CD4-positive, alpha-beta T cell treated with Interleukin-4 for 4 hours (primary cell): ENCODE measurements around the gene AUTS2.

Experiments
- DNase-seq: peaks from one replicate; pipeline ENCODE4 v3.0.0-alpha.2; 2020

Gene AUTS2

GRCh38 chr7:69827140-69827539 lies 228.9 kb downstream of the AUTS2 start:
- DNase-seq: no peak

- no peak for DNase-seq
These were observed 229.3 kb downstream of the AUTS2 start for GRCh38 chr7:69827558-69827957.

DNA sequence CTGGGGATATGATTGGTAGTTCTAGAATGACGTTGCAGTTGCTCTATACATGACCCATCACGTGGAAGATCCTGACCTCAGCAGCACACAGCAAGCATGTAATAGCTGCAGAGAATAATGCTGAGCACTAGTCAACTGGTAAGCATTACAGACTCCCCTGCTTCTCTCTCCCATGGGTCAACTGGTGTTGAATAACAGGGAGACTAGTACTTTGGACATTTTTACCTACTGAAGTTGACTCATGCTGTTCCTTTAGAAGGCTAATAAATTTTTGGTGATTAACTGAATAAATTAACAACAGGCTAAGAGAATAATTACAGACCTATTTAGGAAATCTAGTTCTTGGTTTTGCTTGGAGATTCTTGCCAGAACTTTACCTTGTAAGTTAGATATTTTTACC lies 234.1 kb downstream of the AUTS2 start:
- DNase-seq: no peak

GRCh38 chr7:69833964-69834363 lies 235.7 kb downstream of the AUTS2 start:
- no peak for DNase-seq

- no peak for DNase-seq
These were observed 238.4 kb downstream of the AUTS2 start for GRCh38 chr7:69836702-69837101.

DNA sequence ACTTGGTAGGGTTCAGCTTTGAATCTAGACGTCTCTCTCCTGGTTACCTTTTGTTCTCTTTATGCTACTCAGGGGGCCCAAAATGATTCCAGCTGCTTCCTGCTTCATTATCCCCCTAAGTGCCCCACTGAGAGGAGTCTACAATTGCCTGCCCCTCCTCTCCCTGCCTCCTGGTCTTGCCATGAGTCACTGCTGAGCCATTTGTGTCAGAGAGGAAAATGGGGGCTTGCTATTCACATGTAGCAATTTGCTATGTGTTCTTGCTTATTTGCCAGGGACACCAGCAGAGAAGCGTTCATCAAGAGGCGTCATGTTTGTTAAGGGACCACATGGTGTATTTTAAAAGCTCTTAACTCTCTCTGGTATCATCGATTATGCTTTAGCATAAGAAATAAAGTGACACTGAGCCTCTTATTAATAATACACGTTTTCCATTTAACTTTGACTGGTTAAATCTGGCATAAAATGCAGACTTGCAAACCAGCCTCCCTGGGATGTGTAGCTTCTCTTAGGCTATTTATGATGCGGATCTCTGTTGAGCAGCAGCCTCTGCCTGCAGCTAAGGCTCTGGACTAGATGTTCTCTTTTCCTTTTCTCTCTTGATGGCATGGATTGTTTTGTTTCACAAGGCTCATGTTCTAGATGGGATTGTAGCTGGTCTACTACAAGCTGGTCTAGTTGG lies 239.3 kb downstream of the AUTS2 start:
- DNase-seq: no peak

DNA sequence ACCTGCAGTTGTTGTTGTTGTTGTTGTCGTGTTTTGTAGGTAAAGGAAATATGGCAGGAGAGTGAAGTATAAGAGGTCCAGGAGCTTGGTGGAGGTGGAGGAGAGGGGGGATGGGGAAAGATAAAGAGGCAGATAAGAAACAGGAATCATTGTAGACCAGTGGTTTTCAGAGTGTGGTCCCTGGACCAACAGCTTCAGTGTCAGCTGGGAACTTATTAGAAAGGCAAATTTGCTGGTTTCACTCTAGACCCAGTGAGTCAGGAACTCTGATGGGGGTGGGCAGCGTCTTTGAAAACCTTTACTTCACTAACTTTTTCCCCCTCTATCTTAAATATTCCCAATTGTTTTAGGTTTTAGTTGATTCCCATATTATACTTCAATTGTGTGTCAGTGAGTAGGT lies 241.5 kb downstream of the AUTS2 start:
- no peak for DNase-seq

DNA sequence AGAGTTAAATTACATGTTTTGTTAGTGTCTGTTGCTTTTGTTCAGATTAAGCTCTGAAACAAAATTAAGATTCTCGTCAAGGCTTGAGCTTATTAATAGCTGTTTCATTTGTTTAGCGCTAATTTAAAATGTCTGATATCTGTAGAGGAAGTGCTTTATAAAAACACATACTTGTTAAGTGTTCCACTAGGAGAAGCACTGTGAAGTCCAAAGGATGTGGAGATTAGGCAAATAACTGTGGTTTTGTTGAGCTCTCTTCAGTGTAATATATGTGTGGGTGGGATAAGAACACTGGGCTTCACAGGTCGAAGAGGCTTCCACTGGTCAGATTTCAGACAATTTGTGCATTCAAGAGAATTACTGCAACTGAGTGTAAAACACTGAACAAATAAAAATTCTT lies 242.0 kb downstream of the AUTS2 start:
- no peak for DNase-seq

DNA sequence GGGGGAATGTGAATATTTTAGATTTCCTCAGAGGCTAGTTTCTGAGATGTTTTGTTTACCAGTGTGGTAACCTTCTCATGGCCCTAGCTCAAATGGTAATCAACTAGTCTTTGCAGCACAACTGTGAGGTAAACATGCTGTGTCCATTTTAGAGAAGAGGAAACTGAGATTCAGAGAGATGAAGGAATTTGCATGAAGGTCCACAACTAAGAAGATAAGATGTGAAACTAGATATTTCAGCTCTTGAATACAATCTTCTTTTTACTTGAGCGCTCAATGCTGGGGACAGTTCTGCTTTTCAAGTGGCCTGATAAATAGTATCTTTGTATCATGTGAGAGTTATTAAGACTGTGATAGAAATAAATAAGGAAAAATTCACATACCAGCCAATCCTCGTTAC lies 245.4 kb downstream of the AUTS2 start:
- no peak for DNase-seq

DNA sequence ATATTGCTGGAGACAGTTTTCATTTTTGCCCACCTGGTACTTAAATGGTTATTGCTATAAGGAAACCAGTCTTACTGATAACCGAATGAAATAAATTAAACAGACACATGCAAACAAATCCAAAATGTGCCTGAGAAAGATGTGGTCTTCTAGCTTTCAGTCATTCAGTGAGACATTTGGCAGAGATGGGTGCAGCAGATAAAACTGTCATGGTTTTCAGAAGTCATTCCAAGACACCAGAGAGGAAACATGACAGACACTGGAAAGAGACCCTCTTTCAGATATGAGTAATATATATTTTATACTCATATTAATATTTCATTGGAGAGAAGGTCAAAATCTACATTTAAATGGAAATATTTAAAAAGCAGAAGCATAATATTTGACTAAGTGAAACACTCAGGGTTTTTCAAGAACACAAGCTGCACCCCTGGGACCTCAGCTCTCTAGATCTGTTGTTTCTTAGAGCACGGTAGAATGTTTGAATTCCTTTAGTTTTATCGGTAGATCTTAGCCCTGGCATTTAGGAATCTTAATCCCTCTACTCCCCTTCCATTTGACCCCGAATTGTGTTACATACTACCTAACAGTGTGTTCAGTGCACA lies 246.1 kb downstream of the AUTS2 start:
- no peak for DNase-seq

GRCh38 chr7:69845721-69846495 lies 247.6 kb downstream of the AUTS2 start:
- DNase-seq: no peak

GRCh38 chr7:69847921-69848612 lies 249.8 kb downstream of the AUTS2 start:
- DNase-seq: no peak

DNA sequence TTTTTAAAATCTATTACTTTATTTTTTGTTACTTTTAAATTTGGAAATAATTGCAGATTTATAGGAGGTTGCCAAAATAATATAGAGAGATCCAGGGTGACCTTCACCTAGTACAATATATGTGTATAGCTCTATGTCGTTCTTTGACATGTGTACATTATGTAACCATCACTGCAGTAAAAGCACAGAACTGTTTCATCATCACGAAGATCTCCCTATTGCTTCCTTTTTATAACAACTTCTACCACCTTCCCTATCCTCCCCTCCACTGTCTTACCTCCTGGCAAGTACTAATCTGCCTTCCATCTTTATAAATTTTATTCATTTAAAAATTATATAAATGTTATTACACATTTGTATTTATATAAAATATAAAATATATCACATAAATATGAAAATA lies 251.0 kb downstream of the AUTS2 start:
- DNase-seq: no peak

DNA sequence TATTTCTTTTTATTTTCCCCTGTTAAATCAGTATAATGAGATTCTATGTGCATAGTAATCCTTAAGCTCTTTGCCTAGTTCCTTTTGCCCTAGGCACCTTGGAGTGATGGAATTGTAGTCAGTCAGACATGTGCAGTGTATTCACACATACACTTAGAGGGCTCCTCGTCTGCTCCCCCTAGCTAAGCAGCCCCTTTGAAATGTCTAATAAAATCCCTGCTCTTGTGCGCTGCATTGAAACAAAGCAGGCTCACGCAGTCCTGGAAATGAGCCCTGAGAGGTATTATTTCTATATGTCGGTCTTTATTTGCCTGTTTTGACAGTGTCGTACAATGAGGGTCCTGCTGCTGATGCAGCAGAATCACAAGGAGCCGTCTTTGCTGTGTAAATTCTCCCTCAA lies 258.7 kb downstream of the AUTS2 start:
- DNase-seq: no peak

- no peak for DNase-seq
These were observed 260.2 kb downstream of the AUTS2 start for GRCh38 chr7:69858471-69858870.

GRCh38 chr7:69859342-69859741 lies 261.1 kb downstream of the AUTS2 start:
- no peak for DNase-seq

- no peak for DNase-seq
These were observed 262.2 kb downstream of the AUTS2 start for GRCh38 chr7:69860486-69860885.

DNA sequence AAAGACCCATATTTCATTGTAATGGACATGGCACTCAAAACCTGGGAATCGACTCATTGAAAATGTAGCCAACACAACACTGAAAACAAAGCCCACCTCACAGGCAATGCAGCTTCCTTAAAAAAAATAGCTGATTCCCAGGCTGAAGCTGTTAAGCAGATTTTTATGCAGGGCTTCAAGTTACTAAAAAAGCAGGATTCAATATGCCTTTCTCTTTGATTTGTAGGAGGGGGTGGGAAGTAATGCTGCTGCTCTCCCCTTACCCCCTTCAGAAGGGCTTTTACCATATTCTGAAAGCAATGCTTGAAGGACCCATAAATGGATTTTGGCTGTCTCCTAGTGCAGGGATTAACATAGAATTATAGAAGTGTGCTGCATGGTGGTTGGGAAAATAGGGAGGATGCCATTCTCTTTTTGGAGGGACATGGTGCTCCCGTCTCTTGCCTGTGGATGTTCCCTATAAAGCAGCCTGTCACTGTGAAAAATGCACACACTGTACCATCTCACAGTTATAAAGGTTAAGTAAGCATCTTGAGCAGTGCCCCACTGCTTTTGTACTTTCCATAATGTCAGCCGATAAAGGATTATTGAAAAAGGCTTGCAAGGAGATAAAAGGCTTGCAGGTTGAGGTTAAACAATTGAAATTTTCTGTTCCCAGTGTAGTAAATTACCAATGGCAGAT lies 262.8 kb downstream of the AUTS2 start:
- no peak for DNase-seq

GRCh38 chr7:69862413-69863064 lies 264.3 kb downstream of the AUTS2 start:
- no peak for DNase-seq

DNA sequence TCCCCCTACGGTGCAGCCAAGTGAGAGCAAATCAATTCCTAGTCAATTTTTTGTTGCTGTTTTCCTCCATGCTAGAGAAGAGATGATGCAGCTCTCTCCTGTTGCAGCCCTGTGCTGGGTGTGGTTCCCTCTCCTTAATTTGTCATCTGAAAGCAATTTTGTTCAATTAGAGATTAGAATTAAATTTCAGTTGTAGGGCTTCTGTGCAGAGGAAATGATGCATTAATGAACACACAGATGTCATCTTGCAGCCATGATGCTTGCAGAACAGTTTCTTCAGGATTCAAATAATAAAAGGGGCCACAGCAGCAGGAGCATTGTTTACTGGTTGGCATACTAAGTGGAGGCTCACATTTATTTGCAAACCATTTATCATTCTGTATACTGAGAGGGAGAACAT lies 266.0 kb downstream of the AUTS2 start:
- DNase-seq: no peak

GRCh38 chr7:69864822-69865221 lies 266.5 kb downstream of the AUTS2 start:
- DNase-seq: no peak

- no peak for DNase-seq
These were observed 270.6 kb downstream of the AUTS2 start for GRCh38 chr7:69868921-69869320.
